Measurements from ENCODE around the gene ESPN. TPM values are rescaled to one million over a fixed set of nuclear protein-coding genes. Genes with fewer than 3 reads are reported as not detected.
"Not testable (repeated sequence)": the region's sequence is repeated elsewhere in the genome, so short reads cannot be mapped to it uniquely, and the experiment has no call there.

Gene ESPN
- polyA plus RNA-seq, 2 donors, result 21.6 to 46.5 TPM

- Histone ChIP-seq H3K9me3 (ENCODE audit: control insufficient read depth in 2 of 2, insufficient read depth in 1 of 2, low read depth in 1 of 2, low read length in 1 of 2) (no peaks in the 10 kb centered on the region), H3K36me3 (ENCODE audit: control insufficient read depth in 2 of 2, insufficient read depth in 2 of 2, low read length in 1 of 2) (no peaks in the 10 kb centered on the region), H3K4me1 (ENCODE audit: control insufficient read depth in 2 of 2, insufficient read depth in 2 of 2, low read length in 1 of 2) (peaks cover 0 to 4% of the 10 kb centered on the region in 2 donors), H3K27me3 (ENCODE audit: control insufficient read depth in 1 of 2, insufficient read depth in 2 of 2, low read length in 2 of 2) (no peaks in the 10 kb centered on the region), H3K27ac (ENCODE audit: low read depth in 2 of 2, low read length in 1 of 2) (no peak overlapping the region), H3K4me3 (ENCODE audit: low read depth in 1 of 2, low read length in 2 of 2) (no peak overlapping the region)
- WGBS, 2 donors, result 85 to 87% methylated on average over 15 of the region's 15 CpGs
Observed at GRCh38 chr1:6435129-6435528, 10.6 kb downstream of the ESPN start.

GRCh38 chr1:6435547-6435946 lies 11.0 kb downstream of the ESPN start:
- Histone ChIP-seq H3K27ac (ENCODE audit: low read depth in 2 of 2, low read length in 1 of 2) (no peak overlapping the region), H3K27me3 (ENCODE audit: control insufficient read depth in 1 of 2, insufficient read depth in 2 of 2, low read length in 2 of 2) (no peaks in the 10 kb centered on the region), H3K4me3 (ENCODE audit: low read depth in 1 of 2, low read length in 2 of 2) (no peak overlapping the region), H3K36me3 (ENCODE audit: control insufficient read depth in 2 of 2, insufficient read depth in 2 of 2, low read length in 1 of 2) (no peaks in the 10 kb centered on the region), H3K9me3 (ENCODE audit: control insufficient read depth in 2 of 2, insufficient read depth in 1 of 2, low read depth in 1 of 2, low read length in 1 of 2) (no peaks in the 10 kb centered on the region), H3K4me1 (ENCODE audit: control insufficient read depth in 2 of 2, insufficient read depth in 2 of 2, low read length in 1 of 2) (peaks cover 0 to 6% of the 10 kb centered on the region in 2 donors)
- 85 to 89% methylated on average over 3 of the region's 3 CpGs for WGBS, 2 donors

- not testable (repeated sequence) for H3K27ac ChIP-seq (ENCODE audit: low read depth in 2 of 2, low read length in 1 of 2); H3K9me3 ChIP-seq (ENCODE audit: control insufficient read depth in 2 of 2, insufficient read depth in 1 of 2, low read depth in 1 of 2, low read length in 1 of 2); H3K36me3 ChIP-seq (ENCODE audit: control insufficient read depth in 2 of 2, insufficient read depth in 2 of 2, low read length in 1 of 2); H3K4me3 ChIP-seq (ENCODE audit: low read depth in 1 of 2, low read length in 2 of 2); H3K4me1 ChIP-seq (ENCODE audit: control insufficient read depth in 2 of 2, insufficient read depth in 2 of 2, low read length in 1 of 2); H3K27me3 ChIP-seq (ENCODE audit: control insufficient read depth in 1 of 2, insufficient read depth in 2 of 2, low read length in 2 of 2)
- WGBS, 2 donors, result 72 to 84% methylated on average over 3 of the region's 3 CpGs
Observed at GRCh38 chr1:6436277-6436676, 11.7 kb downstream of the ESPN start.

- not testable (repeated sequence) for H3K27me3 ChIP-seq (ENCODE audit: control insufficient read depth in 1 of 2, insufficient read depth in 2 of 2, low read length in 2 of 2); H3K4me1 ChIP-seq (ENCODE audit: control insufficient read depth in 2 of 2, insufficient read depth in 2 of 2, low read length in 1 of 2); H3K4me3 ChIP-seq (ENCODE audit: low read depth in 1 of 2, low read length in 2 of 2); H3K36me3 ChIP-seq (ENCODE audit: control insufficient read depth in 2 of 2, insufficient read depth in 2 of 2, low read length in 1 of 2); H3K9me3 ChIP-seq (ENCODE audit: control insufficient read depth in 2 of 2, insufficient read depth in 1 of 2, low read depth in 1 of 2, low read length in 1 of 2); H3K27ac ChIP-seq (ENCODE audit: low read depth in 2 of 2, low read length in 1 of 2)
- 56 to 62% methylated on average over 22 of the region's 22 CpGs for WGBS, 2 donors
Observed at GRCh38 chr1:6437012-6437700, 12.6 kb downstream of the ESPN start.

GRCh38 chr1:6438047-6438525 lies 13.5 kb downstream of the ESPN start:
- Histone ChIP-seq H3K27me3 (ENCODE audit: control insufficient read depth in 1 of 2, insufficient read depth in 2 of 2, low read length in 2 of 2) (no peaks in the 10 kb centered on the region), H3K27ac (ENCODE audit: low read depth in 2 of 2, low read length in 1 of 2) (no peak overlapping the region), H3K4me1 (ENCODE audit: control insufficient read depth in 2 of 2, insufficient read depth in 2 of 2, low read length in 1 of 2) (peaks cover 0 to 8% of the 10 kb centered on the region in 2 donors), H3K4me3 (ENCODE audit: low read depth in 1 of 2, low read length in 2 of 2) (no peak overlapping the region), H3K36me3 (ENCODE audit: control insufficient read depth in 2 of 2, insufficient read depth in 2 of 2, low read length in 1 of 2) (no peaks in the 10 kb centered on the region), H3K9me3 (ENCODE audit: control insufficient read depth in 2 of 2, insufficient read depth in 1 of 2, low read depth in 1 of 2, low read length in 1 of 2) (no peaks in the 10 kb centered on the region)
- WGBS, 2 donors, result 10% methylated on average over 5 of the region's 5 CpGs

GRCh38 chr1:6440198-6441126 lies 15.9 kb downstream of the ESPN start:
- 9 to 14% methylated on average over 49 to 98 of the region's 101 CpGs for WGBS, 2 donors
- H3K27me3 ChIP-seq (ENCODE audit: control insufficient read depth in 1 of 2, insufficient read depth in 2 of 2, low read length in 2 of 2), result no peaks in the 10 kb centered on the region

GRCh38 chr1:6441586-6441985 lies 17.0 kb downstream of the ESPN start:
- Histone ChIP-seq H3K27me3 (ENCODE audit: control insufficient read depth in 1 of 2, insufficient read depth in 2 of 2, low read length in 2 of 2) (no peaks in the 10 kb centered on the region), H3K4me3 (ENCODE audit: low read depth in 1 of 2, low read length in 2 of 2) (no peak overlapping the region), H3K36me3 (ENCODE audit: control insufficient read depth in 2 of 2, insufficient read depth in 2 of 2, low read length in 1 of 2) (peaks cover 0 to 6% of the 10 kb centered on the region in 2 donors), H3K27ac (ENCODE audit: low read depth in 2 of 2, low read length in 1 of 2) (no peak overlapping the region), H3K9me3 (ENCODE audit: control insufficient read depth in 2 of 2, insufficient read depth in 1 of 2, low read depth in 1 of 2, low read length in 1 of 2) (no peaks in the 10 kb centered on the region), H3K4me1 (ENCODE audit: control insufficient read depth in 2 of 2, insufficient read depth in 2 of 2, low read length in 1 of 2) (peaks cover 3 to 8% of the 10 kb centered on the region in 2 donors)
- WGBS, 2 donors, result 87% methylated on average over 7 of the region's 7 CpGs

More at GRCh38 chr1:6440198-6441126, 15.9 kb downstream of the ESPN start:
- Histone ChIP-seq H3K9me3 (ENCODE audit: control insufficient read depth in 2 of 2, insufficient read depth in 1 of 2, low read depth in 1 of 2, low read length in 1 of 2) (no peaks in the 10 kb centered on the region), H3K4me1 (ENCODE audit: control insufficient read depth in 2 of 2, insufficient read depth in 2 of 2, low read length in 1 of 2) (peaks cover 3 to 8% of the 10 kb centered on the region in 2 donors), H3K36me3 (ENCODE audit: control insufficient read depth in 2 of 2, insufficient read depth in 2 of 2, low read length in 1 of 2) (peaks cover 0 to 6% of the 10 kb centered on the region in 2 donors), H3K4me3 (ENCODE audit: low read depth in 1 of 2, low read length in 2 of 2) (peak overlapping the region in 1 of 2 donors; percentile 25), H3K27ac (ENCODE audit: low read depth in 2 of 2, low read length in 1 of 2) (no peak overlapping the region)

GRCh38 chr1:6443339-6444115 lies 19.0 kb downstream of the ESPN start:
- 78 to 84% methylated on average over 21 of the region's 21 CpGs for WGBS, 2 donors
- Histone ChIP-seq H3K27ac (ENCODE audit: low read depth in 2 of 2, low read length in 1 of 2) (no peak overlapping the region), H3K36me3 (ENCODE audit: control insufficient read depth in 2 of 2, insufficient read depth in 2 of 2, low read length in 1 of 2) (peaks cover 0 to 6% of the 10 kb centered on the region in 2 donors), H3K9me3 (ENCODE audit: control insufficient read depth in 2 of 2, insufficient read depth in 1 of 2, low read depth in 1 of 2, low read length in 1 of 2) (no peaks in the 10 kb centered on the region), H3K4me3 (ENCODE audit: low read depth in 1 of 2, low read length in 2 of 2) (no peak overlapping the region), H3K27me3 (ENCODE audit: control insufficient read depth in 1 of 2, insufficient read depth in 2 of 2, low read length in 2 of 2) (peaks cover 0 to 9% of the 10 kb centered on the region in 2 donors), H3K4me1 (ENCODE audit: control insufficient read depth in 2 of 2, insufficient read depth in 2 of 2, low read length in 1 of 2) (peaks cover 6 to 20% of the 10 kb centered on the region in 2 donors)

- peaks cover 0 to 6% of the 10 kb centered on the region in 2 donors for H3K36me3 ChIP-seq (ENCODE audit: control insufficient read depth in 2 of 2, insufficient read depth in 2 of 2, low read length in 1 of 2)
Observed at GRCh38 chr1:6444377-6444776, 19.8 kb downstream of the ESPN start.

More at GRCh38 chr1:6444377-6444776, 19.8 kb downstream of the ESPN start:
- Histone ChIP-seq H3K9me3 (ENCODE audit: control insufficient read depth in 2 of 2, insufficient read depth in 1 of 2, low read depth in 1 of 2, low read length in 1 of 2) (no peaks in the 10 kb centered on the region), H3K4me1 (ENCODE audit: control insufficient read depth in 2 of 2, insufficient read depth in 2 of 2, low read length in 1 of 2) (peaks cover 6 to 22% of the 10 kb centered on the region in 2 donors), H3K4me3 (ENCODE audit: low read depth in 1 of 2, low read length in 2 of 2) (no peak overlapping the region), H3K27me3 (ENCODE audit: control insufficient read depth in 1 of 2, insufficient read depth in 2 of 2, low read length in 2 of 2) (peaks cover 0 to 9% of the 10 kb centered on the region in 2 donors), H3K27ac (ENCODE audit: low read depth in 2 of 2, low read length in 1 of 2) (no peak overlapping the region)
- WGBS, 2 donors, result 89 to 90% methylated on average over 15 of the region's 15 CpGs

Data from esophagus (tissue), 2 donors.